GM18858 (cell line): Measurements from ENCODE around the gene PPFIA4.

Experiments
- ATAC-seq: cut with Tn5 transposase; IDR thresholded peaks from one replicate; pipeline ENCODE4 v1.9.1; 2021; ENCODE audit not compliant: unreplicated experiment

The PPFIA4 gene

DNA sequence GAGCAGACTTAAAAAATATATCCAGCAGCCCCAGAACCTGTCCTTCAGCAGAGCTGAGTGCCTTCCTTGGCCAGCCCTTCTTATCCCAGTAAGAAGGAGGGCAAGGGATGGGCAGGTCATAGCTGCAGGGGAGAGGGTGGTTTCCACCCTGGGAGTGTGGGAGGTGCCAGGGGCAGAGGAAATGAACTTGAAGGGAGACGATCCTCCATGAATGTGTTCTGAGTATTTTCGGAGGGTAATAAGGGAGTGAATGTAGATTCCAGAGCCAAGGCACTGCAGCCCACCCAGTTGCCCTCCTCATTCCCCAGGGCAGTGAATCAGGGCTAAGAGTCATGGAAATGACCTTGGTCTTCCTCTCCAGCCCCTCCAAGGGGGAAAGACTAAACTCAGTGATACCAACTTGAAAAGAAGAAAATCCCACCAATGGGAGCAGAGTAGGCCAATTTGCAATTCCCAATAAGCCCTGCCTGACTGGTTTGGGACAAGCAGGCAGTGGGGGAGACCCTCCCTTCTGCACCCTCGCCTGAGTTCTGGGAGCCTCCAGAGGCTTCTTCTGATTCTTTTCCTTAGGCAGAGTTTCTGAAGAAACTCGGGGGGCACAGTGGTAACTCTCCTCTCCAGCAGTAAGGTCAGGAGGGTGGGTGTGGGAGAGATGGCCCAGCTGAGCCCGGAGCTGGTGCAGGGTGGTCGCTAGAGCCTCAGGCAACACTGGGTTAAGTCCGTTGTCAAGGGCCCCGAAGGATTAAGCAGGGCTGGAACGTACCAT, 55.4 kb downstream of the PPFIA4 start:
- ATAC-seq, result no peak

DNA sequence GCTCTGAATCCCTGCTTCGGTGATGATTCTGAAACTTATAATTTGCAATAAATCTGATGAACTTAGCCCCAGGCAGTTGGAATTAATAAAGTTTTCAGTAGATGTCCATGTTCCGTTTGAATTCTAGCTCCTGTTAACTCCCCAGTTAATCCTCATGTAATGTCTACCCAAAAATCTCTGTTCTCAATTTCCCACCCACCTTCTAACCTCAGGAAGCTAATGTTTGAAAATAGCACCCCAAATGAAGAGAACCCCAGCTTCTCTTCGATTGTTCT, 55.9 kb downstream of the PPFIA4 start:
- no peak for ATAC-seq

DNA sequence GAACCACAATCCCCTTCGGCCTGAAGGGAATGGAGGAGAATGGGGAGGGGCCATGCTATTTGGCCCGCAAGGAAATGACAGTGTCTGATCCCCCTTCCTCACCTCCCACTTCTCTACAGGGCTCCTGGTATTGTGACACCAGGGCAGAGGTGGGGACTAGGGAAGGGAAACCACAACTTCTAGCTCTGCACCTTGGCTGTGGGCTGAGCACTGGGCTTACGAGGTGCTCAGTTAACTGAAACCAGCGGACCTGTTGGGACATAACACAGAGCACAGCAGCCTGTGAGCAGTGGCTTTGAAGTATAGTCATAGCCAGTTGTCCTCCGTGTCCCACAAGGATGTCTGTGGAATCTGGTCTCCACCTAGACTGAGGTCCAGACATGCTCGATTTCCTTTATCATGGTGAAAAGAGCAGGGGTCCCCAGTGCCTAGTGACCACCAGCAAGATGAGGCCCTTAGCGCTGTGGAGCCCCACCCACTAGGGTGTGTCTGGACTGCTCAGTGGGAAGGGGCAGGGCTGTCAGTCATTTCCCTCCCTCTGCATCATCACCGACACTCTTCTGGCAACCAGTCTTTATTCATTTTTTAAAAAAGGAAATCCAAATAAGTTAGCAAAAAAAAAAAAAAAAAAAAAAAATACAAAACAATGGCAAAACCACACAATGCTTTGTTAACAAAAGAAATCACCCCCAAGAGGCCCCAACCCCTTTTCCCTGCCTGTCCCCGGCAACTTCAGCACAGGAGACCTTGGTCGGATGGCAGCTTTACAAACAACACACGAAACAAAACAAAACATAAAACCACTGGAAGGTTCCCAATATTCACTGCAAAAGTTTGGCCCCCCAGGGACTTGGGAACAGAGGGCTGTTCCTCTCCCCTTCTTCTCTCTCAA, 56.5 kb downstream of the PPFIA4 start:
- ATAC-seq, result no peak

DNA sequence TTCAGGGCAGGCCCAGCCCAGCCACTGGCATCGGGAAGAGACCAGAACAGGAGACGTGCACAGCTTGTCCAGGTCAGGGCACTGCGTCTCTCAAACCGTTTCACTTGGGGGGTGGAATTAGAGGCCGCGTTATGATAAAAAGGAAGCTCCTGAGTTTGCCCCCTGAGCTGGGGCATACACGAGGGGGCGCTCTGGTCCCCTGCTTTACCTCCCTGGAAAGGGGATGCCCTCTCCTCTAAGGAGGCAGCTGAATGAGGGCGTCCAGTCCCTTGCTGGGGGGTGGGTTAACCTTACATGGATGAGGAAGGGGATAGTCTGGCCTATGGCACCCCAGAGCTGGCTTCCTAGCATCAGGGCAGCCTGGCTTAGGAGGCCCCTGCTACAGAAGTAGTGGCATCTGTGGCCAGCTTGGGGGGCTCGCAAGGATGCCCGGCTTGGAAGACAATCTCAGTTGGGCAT, 57.2 kb downstream of the PPFIA4 start:
- no peak for ATAC-seq

DNA sequence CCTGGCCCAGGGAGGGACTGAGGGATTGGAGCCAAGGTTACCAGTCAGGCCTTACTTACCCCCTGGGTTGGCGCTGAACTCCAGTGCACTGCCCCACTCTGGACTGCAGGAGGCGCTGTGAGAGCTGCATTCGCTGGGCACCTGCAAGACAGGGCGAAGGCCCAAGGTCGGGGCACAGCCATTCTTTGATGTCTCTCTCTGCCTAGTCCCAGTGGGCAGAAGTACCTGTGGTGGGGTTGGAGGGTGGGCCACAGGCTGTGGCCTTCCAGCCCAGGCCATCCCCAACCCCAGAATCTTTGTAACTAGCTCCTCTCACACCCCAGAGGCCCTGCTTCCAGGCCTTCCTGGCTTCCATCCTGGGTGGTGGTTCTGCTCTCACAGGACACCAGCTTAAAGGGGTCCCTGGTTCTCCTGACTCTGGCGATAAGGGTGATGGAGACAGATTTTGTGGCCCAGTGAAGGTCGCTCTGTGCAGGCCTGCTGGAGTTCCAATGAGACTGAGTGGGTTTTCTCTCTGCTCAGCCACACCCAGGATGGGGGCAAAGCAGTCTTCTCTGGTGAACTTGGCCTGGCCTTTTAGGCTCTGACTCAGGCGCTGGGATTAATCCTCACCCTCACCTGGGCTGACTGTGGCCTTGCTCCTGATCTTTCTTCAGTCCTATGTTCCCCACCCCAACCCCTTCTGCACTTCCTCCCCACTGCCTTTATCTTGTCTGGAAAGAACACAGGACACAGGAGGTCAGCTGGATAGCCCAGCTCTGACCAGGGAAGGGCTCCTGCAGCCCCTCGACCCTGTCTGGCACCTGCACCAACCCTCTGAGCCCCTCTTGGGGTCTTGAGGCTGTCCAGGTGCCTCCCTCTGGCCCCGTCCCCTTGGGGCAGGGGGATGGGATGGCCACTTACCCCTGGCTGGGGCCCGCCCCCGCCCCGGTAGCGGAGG, 58.6 kb downstream of the PPFIA4 start:
- no peak for ATAC-seq

DNA sequence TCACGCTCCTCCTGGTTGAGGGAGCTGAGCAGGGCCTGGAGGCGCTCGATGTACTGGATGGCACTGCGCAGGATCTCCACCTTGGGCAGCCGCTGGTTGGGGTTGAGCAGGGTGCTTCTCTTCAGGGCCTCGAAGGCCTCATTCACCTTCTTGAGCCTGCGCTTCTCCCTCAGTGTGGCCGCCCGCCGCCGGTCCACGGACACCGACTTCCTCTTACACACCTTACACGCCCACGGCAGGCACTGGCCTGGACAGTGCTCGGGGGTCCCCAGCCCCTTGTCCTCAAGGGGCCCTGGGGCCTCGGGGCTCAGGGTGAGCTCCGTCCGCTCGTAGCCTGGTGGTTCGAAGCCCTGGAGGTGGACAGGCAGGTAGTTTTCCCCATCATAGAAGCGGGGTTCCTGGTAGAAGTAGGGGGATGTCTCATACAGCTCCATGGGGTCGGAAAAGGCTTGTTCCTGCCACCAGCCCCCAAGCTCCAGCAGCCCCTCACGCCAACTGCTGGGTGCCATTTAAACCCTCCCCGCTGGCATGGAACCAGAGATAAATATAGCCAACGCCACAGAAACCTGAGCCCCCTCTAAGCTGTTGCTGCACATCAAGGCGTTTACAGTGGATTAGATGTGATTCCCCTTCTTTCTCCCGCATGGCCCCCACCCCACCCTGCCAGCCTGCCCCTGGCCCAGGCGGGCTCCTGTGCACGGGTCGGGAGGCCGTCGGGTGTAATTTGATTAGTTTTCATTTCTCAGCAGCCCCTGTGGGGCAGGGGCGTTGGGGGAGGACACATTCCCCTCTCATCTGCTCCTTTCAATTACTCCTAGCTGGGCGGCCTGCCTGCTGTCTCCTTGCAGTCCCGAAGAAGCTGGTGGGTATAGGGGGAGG, 59.5 kb downstream of the PPFIA4 start, which contains the start of gene MYOG:
TSS of gene MYOG (minus strand) at position 485 of the 879 bp plus-strand sequence. CDS start at position 434, 51 bp downstream.
- ATAC-seq, result no peak

DNA sequence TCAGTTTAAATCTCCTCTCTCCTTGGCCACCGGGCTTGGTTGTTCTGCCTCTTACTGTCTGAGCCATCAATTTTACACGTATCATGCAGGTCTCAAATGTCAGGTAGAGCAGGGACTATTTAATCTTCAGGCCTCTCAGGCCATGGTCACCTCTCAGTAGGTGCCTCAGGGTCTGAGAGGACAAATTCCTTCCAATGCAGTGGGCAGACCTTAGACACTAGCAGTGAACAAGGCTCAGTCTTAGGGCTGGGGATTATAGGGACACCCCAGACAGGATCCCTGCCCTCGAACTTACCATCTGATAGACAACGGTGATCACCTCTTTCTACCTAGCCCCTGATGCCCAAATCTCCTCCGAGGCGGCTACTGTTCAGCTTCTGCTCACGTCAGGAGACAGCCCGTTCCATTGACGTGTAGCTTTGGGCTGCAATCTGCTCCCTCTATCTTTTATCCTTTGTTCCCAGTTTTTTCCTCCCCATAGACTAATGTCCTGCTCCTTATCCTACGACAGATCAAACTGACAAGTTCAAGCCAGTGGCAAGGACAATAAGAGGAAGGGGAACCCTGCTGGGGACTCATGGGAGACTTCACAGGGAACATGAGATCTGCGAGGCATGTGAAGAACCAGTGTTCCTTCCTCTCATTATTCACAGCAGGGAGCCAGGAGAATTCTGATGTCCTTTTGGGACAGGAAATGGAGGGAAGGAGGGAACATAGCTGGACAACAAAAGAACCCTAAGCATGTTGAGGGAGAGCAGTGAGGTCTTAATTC, 60.9 kb downstream of the PPFIA4 start:
- no peak for ATAC-seq

DNA sequence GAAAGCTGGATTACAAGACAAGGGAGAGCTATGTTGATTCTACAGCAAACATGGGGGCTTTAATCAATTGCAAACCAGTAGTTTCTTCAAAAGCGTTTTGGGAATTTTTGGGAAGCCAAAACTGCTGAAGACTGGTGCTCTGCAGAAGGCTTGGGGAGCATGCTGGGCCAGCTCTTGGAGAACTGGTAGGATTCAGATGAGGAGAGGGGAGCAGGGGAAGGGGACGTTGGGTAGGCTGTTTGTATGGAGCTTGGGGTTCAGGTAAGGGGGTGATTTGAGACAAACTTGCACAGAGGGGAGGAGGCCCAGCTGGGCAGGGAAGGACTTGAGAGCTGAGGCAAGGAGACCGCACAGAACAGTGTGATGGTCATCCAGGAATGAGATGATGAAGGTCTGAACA, 62.1 kb downstream of the PPFIA4 start:
- ATAC-seq, result no peak

DNA sequence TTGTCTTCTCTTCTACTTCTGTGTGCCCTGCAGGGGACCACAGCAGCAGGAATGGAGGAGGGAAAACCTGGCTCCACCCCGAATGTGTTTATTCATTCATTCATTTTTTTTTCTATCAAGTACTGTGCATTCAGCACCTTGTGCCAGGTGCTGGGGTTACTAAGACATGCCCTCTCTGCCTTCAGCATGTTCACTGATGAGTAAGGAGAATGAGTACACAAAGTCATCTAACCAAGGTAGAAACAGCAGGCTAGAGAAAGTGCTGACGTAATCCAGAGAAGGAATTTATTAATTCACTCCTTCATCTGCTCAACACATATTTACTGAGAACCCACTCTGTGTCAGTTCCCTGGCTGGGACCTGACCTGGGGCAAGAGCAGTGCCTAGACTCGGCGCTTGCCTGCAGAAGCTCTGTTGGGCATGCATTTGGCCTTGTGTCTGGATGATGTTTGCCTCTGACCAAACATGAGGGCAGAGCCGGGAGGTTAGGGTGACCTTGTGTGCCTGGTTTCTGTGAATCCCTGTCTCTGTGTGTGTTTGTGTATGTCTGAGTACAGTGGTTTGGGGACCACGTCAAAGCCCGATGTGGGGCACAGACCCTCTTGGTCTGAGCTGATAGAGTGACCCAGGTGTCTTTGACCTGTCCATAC, 62.8 kb downstream of the PPFIA4 start:
- ATAC-seq, result no peak

DNA sequence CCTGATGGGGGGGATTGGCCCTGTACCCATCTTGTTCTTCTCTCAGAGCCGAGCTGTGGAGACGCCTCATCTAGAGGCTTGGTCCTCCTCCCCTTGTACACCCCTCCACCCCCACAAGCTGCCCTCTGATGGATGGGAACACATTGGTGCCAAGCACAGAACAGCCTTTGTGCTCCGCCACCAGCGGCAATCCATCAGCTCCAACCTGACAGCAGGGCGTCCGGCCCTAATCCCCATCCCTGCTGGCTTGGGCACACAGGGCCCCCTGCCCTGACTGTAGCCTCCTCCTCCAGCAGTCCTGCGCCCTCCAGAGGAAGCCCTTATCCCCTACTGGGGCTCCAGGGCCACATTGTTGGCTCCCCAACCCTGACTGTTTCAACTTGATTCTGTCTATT, 63.4 kb downstream of the PPFIA4 start:
- no peak for ATAC-seq

DNA sequence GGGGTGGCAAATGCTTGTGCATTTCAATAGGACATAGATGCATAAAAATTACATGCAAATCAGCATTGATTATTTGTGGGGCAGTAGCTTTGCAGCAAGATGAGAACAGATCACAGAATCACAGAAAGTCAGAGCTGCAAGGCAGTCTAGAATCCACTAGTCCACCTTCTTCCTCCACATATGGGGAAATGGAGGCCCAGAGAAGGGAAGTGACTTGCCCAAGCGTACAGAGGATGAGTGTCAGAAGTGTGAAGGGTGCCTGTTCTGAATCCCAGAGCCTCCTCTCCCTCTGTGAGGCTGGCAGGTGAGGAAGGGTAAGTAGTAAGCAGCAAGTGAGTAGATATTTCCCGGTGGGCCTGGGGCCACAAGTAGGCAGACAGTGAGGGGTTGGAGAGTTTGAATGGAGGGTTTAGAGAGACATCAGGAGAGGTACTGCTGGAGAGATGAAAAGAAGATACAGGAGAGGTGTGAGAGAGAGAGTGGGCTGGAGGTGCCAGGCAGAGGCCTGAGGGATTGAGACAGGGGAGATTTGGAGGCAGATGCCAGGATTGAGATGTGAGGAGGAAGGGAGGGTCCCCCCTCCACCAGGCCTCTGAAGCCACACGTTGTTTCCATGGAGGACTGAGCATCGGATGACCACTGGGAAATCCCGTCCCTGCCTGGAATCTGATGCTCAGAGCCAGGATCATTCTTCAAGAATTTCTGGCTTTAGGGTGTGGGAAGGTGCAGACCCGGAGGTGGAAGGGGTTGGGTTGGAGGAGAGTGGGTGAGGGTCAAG, 64.3 kb downstream of the PPFIA4 start:
- ATAC-seq, result no peak

DNA sequence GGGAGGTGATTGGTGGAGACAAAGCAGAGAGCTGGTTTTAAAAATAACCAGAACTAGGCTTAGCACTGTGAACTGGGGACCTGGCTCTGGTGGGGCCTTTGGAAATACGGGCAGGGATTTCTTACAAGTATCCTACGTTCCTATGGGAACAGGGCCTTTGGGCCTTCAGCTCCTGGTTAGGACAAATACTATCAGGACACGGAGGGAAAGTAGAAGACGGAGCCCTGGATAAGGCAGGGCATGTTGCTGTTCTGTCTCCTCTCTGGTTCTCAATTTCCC, 64.8 kb downstream of the PPFIA4 start:
- no peak for ATAC-seq

DNA sequence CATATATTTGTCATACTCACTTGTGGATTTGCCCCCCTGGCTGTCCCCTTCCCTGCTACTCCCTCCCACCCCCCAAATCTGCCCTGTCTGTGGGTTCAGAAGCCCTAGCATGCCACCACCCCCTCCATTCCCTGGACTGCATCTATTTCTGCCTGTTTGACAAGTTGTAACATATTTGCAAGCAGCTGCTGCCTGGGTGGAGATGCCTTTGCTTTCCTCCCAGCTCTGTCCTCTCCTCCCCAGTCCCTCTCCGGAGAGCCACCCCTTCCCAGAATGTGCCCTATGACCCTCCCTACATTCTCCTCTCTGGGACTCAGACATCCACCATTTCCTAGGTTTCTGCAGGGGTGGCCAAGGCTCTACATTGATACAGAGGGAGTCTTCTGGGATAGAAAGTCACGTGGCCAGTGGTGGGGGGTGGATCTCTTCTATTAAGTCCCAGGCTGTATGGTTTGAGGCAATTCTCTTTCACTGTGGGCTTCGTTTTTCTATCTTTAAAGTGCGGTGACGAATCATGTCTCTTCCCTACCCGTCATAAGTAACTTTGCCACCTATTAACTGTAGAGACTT, 65.6 kb downstream of the PPFIA4 start:
- no peak for ATAC-seq

DNA sequence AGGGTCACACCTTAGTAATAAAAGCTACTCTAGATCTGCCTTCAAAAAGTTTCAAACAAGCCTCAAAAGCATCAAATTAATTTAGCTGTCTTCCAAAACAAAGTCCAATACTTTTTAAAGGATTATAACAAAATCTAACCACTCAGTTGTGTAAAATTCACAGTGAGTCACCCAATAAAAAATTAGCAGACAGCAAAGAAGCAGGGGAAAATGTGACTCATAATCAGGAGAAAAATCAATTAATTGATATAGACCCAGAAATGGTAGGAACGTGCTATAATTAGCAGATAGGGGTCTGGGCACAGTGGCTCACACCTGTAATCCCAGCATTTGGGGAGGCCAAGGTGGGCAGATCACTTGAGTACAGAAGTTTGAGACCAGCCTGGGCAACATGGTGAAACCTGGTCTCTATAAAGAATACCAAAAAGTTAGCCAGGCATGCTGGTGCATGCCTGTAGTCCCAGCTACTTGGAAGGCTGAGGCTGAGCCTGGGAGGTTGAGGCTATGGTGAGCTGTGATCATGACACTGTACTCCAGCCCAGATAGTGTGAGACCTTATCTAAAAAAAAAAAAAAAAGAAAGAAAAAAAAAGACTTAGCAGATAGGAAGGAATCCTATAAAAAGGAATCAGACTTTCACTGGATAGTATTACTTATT, 67.6 kb downstream of the PPFIA4 start:
- no peak for ATAC-seq

DNA sequence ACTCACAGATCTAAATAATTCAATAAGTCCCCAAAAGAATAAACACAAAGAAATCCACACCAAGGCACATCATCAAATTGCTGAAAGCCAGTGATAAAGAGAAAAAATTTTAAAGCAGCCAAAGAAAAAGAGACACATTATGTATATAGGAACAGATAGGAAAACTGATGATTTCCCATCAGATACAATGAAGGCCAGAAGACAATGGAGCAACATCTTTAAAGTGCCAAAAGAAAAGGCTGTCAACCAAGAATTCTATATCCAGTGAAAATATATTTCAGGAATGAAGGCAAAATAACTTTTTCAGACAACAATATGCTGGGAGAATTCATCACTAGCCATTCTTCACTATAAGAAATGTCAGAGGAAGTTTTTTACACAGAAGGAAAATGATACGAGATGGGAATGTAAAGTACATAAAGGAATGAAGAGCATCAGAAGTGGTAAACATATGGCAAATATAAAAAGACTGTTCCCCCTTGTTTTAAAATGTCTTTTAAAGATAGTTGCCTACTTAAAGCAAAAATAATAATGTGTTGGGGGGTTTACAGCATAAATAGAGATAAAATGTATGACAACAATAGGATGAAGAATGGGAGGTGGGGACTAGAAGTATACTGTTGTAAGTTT, 68.9 kb downstream of the PPFIA4 start:
- ATAC-seq, result no peak

DNA sequence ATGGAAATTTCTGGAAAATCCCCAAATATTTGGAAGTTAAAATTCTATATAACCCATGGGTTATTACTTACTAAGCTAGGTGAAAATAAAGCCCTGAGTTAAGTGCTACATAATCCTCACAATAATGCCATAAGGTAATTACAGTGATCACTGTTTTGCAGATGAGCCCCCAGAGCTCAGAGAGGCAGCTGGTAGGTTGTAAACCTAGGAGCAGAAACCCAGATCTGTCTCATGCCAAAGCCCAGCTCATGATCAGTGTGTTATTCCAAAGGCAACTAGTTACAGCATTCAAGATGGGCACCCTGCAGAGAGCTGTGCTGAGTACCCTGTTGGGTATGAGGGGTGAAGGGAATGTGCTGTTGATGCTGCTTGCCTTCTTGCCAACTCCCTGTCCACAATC, 70.3 kb downstream of the PPFIA4 start:
- ATAC-seq, result no peak

DNA sequence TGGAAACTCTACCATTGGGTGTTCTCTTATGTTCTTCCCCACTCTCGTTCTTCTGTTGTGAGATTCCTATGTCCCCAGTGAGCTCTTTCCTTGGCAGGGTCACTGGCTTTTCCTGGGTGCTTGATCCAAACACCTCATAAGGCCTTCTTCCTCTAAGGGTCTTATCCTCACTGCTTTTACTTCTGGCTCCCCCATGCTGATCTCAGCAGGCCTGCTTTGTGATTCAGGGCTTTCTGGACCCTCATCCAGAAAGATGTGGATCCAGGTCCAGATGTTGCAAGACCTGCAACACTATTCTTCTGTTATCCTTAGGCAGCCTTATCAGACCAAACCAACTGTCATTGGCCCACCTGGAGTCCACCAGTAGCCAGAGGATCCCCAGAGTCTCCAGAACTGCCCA, 70.7 kb downstream of the PPFIA4 start:
- no peak for ATAC-seq
